Urinary bladder (tissue), 4 donors: ENCODE data around the gene FOXP1. TPM values are rescaled to one million over a fixed set of nuclear protein-coding genes. Genes with fewer than 3 reads are reported as not detected.

ENCODE experiments used
- DNase-seq: peaks from one replicate; pipeline ENCODE4 v3.0.0-alpha.2; 2015; ENCODE audit errors: extremely low spot score
- H3K27ac ChIP-seq: one replicate; pipeline ENCODE4 v1.5.1; 2013; ENCODE audit warnings: low read depth, mild to moderate bottlenecking, moderate library complexity
- H3K36me3 ChIP-seq: one replicate; pipeline ENCODE4 v1.6.1; 2013; ENCODE audit warnings: mild to moderate bottlenecking, moderate library complexity; ENCODE audit not compliant: insufficient read depth
- H3K4me1 ChIP-seq: one replicate; pipeline ENCODE4 v1.6.1; 2013; ENCODE audit warnings: mild to moderate bottlenecking, moderate library complexity; ENCODE audit not compliant: insufficient read depth
- H3K4me3 ChIP-seq: one replicate; pipeline ENCODE4 v1.5.1; 2013; ENCODE audit warnings: low read depth, low read length
- WGBS: extraction: QIAGEN DNeasy Blood & Tissue Kit; methylation state at CpG from one replicate; pipeline ENCODE4 v1.1.7; 2013; 5-methylcytosine and 5-hydroxymethylcytosine counted together
- polyA plus RNA-seq: library from polyadenylated mRNA; stranded (reverse); fragments of 200-250 nt; gene quantifications from one replicate; pipeline ENCODE4 v1.2.3, GENCODE V29; 2013
- total RNA-seq: library from RNA; depleted of rRNA; stranded (reverse); fragments of >200 nt; gene quantifications from one replicate; pipeline ENCODE4 v1.2.3, GENCODE V29; 2014
- donor health status: healthy with polysubstance abuse.
- donor health status: healthy.

The FOXP1 gene
- total and polyA plus RNA-seq, 2 donors, result 27.4 to 176 TPM

DNA sequence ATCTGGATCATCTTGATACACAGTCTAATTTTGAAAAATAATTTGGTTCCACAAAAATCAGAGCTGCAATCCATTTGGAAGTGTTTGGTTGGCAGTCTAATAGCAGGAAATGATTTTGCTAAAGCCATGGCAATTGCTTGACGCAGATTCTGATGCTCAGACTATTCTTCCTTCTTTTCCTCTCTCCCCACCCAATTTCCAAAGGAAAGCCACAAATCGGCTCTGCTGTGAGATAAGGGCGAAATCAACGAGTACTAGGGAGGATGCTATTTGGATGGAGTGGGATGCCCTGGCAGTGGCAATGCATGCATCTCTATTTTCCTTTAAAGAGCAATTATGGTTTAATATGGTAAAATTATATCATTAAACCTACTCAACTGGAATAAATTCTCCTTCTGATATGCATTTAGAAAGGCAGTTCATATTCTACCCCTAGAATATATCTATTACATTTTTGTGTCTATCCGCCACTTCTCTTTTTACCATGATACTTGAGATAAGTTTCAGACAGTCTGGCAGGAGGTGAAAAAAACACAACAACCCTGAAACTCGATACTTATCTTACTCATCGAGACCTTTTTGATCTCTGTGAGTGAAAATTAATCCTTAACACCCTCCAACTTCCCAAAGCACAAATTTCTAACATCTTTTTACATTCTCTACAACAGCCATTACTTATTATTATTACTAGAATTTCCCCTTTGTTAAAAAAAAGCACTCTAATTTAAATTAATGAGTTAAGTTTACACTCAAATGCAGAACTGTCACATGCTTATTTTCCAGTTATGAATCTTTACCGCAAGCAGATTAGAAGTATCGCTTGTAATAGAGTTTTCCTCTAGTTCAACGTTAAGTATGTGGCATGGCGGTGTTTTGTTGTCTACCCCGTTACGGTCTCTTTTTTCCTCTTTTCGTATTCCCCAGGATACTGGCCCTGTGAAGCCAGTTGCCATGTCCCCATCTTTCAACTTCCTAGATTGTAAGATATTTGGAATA, 433.3 kb downstream of the FOXP1 start:
- WGBS, result 76% methylated on average over 14 of the region's 14 CpGs

DNA sequence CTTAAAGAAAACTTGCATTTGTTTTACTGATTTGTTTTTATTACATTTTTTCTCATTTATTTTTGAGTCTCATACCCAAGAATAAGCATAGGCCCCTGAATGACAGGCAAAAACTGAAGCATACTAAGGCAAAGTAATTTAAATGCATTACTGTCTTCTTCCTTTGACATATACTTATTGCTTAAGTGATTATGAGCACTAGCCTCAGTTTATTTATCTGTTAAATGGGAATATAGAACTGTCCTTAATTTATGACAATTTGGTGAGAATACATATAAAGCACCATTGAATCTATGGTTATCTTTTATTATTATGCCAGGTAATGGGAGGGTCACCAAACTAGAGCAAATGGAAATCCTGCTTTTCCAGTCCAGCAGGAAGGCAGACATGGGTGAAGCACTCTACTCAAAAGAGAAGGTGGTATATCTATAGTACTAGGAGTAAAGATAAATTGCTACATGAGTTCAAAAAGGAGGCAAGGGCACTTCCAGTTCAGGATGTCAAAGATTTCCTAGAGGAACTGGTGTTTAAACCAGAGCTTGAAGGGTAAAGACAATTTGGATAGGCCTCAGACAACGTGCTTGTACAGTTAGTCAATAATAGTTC, 435.0 kb downstream of the FOXP1 start:
- WGBS, result 75% methylated on average over 1 of the region's 1 CpG
- DNase-seq, result no peak
- Histone ChIP-seq H3K4me1 (no peaks in the 10 kb centered on the region), H3K4me3 (no peak overlapping the region), H3K36me3 (no peaks in the 10 kb centered on the region), H3K27ac (no peak overlapping the region)

More for the DNA sequence above, 433.3 kb downstream of the FOXP1 start:
- Histone ChIP-seq H3K4me1 (no peaks in the 10 kb centered on the region), H3K4me3 (no peak overlapping the region), H3K36me3 (no peaks in the 10 kb centered on the region), H3K27ac (no peak overlapping the region)
- DNase-seq, result no peak

DNA sequence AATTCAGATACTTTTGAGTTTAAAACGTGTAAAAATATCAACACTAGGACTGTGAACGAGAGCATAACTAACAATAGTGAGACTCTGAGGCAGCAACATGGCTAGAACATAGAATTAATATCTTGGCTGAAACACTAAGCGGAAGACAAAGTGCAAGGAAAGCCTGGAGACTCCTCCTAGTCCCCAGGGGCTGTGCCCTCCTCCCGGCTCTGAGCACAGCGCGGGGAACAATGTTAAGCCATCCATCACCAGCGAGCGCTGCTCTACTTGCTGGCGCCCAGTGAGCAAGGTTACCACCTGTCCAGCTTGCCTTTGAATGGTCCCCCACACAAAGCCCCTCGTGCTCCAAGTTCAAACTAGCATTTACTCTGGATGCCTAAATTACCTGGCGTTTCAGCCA, 436.9 kb downstream of the FOXP1 start:
- no peaks in the 10 kb centered on the region for H3K36me3 ChIP-seq
- H3K4me3 ChIP-seq, result no peak overlapping the region
- H3K27ac ChIP-seq, result no peak overlapping the region
- no peak for DNase-seq
- 85% methylated on average over 11 of the region's 11 CpGs for WGBS
- no peaks in the 10 kb centered on the region for H3K4me1 ChIP-seq

DNA sequence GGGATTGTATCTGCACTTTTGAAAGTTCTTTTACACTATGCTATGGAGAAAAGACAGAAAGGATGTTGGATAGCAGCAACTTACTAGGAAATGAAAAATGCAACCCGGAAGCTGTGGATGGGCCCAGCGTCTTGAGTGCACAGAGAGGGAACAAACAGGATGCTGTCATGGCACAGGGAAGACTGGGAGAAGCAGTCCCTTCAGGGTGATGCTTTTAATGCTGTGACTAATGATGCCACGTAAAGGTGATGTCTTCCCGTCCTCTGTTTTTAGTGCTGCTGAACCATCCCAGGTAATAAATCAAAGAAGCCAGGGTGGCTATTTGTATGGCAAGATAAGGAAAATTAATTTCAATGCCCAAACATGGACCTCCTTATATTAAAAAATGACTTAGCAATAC, 437.6 kb downstream of the FOXP1 start:
- WGBS, result 84% methylated on average over 4 of the region's 4 CpGs
- no peaks in the 10 kb centered on the region for H3K4me1 ChIP-seq
- H3K4me3 ChIP-seq, result no peak overlapping the region
- H3K27ac ChIP-seq, result no peak overlapping the region
- no peak for DNase-seq
- no peaks in the 10 kb centered on the region for H3K36me3 ChIP-seq

DNA sequence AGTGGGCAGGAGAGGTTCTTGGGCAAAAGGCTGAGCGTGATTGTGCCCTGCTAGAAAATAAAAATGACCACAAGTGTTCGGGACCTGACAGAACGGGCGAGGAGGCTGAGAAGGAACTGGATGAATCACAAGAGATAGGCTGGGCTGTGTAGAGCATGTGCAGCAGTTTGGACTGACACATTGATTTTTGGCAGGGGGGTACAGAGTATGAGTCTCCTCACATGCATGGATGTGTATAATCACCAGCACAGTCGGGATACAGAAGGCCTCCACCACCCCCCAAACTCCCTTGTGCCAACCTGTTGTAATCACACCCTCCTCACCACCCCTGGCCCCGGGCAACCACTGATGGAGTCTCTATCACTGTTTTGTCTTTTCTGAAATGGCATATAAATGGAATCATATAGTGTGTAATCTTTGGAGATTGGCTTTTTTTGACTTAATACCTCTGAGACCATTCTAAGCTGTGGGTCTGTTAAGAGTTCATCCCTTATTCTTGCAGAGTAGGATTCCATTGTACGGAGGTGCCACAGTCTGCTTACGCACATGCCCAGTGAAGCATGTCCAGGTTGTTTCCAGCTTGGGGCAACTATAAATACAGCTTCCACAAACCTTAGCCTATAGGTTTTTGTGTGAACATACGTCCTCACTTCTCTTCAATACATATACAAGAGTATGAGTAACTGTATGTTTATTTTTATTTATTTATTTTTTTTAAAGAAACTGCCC, 438.8 kb downstream of the FOXP1 start:
- H3K36me3 ChIP-seq, result no peaks in the 10 kb centered on the region
- no peaks in the 10 kb centered on the region for H3K4me1 ChIP-seq
- 82% methylated on average over 9 of the region's 9 CpGs for WGBS
- no peak for DNase-seq
- no peak overlapping the region for H3K27ac ChIP-seq
- no peak overlapping the region for H3K4me3 ChIP-seq

DNA sequence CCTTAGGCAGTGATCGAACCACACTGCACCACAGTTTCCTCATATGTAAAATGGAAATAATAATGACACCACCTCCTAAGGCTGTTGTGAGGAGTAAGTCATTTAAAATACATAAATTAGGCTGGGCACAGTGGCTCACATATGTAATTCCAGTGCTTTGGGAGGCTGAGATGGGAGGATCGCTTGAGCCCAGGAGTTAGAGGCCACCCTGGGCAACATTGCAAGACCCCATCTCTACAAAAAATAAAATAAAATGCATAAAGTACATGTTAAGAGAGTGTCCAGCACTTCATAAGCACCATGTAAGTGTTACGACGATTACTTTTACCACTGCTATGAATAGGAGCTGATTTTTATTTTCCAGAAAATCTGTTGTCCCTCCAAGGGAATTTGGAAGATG, 440.0 kb downstream of the FOXP1 start:
- Histone ChIP-seq H3K27ac (no peak overlapping the region), H3K4me3 (no peak overlapping the region), H3K4me1 (no peaks in the 10 kb centered on the region), H3K36me3 (no peaks in the 10 kb centered on the region)
- DNase-seq, result no peak
- WGBS, result 95% methylated on average over 4 of the region's 4 CpGs

DNA sequence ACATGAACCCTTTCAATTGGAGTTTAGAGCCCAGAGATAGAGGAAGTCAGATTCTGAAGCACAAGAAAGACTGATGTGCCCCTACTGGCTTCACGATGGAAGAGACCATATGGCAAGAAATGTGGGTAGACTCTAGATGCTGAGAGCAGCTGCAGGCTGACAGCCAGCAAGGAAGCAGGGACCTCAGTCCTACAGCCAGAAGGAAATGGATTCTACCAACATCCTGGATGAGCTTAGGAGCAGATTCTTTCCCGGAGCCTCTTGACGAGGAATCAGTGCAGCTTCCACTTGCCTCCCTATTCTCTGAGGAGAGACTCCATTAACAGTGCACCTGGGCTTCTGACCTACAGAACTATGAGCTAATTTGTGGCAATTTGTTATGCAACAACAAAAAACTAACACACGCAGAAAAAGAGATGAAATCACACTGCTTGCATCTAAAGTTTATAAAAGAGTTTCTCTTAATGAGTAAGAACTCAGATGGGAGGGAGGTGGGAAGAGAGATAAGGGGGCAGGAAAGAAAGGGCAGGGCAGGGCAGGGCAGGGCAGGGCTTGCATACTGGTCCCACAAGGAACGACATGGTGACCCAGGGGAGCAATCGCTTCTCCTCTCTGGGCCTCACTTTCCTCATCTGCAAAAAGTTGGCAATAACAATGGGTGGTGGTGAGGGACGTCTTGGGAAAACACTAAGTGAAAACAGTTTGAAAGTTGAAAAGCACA, 440.9 kb downstream of the FOXP1 start:
- no peak overlapping the region for H3K27ac ChIP-seq
- WGBS, result 67% methylated on average over 7 of the region's 7 CpGs
- H3K4me3 ChIP-seq, result no peak overlapping the region
- no peaks in the 10 kb centered on the region for H3K36me3 ChIP-seq
- DNase-seq, result no peak
- no peaks in the 10 kb centered on the region for H3K4me1 ChIP-seq

DNA sequence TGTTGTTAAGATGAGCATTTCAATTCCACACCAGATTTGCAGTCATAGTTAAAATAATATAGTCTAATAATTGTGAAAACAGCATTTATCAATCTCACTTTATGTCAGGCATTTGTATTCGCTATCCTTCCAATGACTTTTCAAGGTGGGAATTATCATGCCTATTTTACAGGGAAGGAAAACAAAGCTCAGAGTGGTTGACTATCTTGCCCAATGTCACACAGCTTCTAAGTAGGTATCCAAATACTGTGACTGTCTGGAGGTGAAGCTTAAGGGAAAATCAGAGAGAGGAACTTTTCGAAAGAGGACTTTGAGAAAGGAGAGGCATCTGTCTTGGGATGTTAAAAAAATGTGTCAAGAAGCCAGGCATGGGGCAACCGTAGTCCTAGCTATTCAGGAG, 443.1 kb downstream of the FOXP1 start:
- DNase-seq, result no peak
- 97% methylated on average over 3 of the region's 3 CpGs for WGBS
- Histone ChIP-seq H3K36me3 (no peaks in the 10 kb centered on the region), H3K4me1 (no peaks in the 10 kb centered on the region), H3K27ac (no peak overlapping the region), H3K4me3 (no peak overlapping the region)

DNA sequence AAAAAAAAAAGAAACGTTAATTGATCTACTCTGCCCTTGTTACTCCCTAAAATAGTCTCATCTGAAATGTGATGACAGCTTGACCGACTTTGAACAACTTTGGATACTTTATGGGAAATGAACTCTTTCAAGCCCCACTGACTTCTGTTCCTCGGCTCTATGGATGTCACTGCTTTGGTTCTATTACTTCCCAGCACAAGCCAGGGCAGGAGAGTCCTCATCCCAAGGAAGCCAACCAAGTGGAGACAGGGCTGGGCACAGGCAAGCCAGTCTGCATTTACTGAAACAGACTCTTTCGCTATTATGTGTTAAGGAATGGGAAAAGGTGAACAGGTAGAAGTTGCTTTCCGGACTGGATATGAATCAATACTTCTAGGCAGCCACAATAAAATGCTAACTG, 444.0 kb downstream of the FOXP1 start:
- Histone ChIP-seq H3K4me3 (no peak overlapping the region), H3K27ac (no peak overlapping the region), H3K4me1 (no peaks in the 10 kb centered on the region), H3K36me3 (no peaks in the 10 kb centered on the region)
- 89% methylated on average over 5 of the region's 5 CpGs for WGBS
- DNase-seq, result no peak

DNA sequence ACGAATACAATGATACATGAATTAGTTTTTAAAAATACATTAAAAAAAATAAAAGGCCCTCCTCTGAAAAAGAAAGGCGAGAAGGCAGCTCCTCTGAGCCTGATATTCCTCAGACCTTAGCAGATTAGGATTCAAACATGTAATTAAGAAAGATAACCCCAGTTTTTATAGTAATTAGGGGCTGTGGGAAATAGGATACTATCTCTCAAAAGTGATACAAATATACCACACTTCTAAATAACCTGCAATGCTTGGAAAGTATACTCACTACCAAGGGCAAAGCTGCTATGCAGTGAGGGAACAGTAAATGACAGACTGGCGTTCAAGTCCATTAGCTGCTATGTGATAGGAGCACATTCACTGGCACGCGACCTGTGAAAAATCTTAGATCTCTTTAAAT, 445.1 kb downstream of the FOXP1 start:
- no peak overlapping the region for H3K4me3 ChIP-seq
- H3K36me3 ChIP-seq, result no peaks in the 10 kb centered on the region
- DNase-seq, result no peak
- H3K4me1 ChIP-seq, result no peaks in the 10 kb centered on the region
- H3K27ac ChIP-seq, result no peak overlapping the region
- WGBS, result 96% methylated on average over 5 of the region's 5 CpGs

DNA sequence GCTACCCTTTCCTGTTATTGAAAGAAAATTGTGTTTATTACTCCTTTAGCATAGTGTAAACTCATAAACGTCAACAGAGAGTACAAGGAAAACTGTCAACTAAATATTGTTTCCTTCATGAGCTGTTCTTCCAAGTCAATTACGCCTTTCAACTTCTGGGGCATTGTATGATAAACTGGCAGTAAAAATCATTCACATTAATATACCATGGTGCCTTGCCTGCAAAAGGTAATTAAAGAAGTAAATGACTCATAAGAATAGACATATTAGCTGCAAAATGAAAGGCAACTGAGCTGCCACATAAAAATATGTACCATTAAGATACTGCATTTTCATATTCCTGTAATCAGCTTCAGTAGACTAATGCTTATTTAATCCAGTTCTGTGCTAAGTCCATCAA, 447.3 kb downstream of the FOXP1 start:
- H3K27ac ChIP-seq, result no peak overlapping the region
- H3K4me3 ChIP-seq, result no peak overlapping the region
- WGBS, result 71% methylated on average over 2 of the region's 2 CpGs
- no peak for DNase-seq
- no peaks in the 10 kb centered on the region for H3K36me3 ChIP-seq
- no peaks in the 10 kb centered on the region for H3K4me1 ChIP-seq

DNA sequence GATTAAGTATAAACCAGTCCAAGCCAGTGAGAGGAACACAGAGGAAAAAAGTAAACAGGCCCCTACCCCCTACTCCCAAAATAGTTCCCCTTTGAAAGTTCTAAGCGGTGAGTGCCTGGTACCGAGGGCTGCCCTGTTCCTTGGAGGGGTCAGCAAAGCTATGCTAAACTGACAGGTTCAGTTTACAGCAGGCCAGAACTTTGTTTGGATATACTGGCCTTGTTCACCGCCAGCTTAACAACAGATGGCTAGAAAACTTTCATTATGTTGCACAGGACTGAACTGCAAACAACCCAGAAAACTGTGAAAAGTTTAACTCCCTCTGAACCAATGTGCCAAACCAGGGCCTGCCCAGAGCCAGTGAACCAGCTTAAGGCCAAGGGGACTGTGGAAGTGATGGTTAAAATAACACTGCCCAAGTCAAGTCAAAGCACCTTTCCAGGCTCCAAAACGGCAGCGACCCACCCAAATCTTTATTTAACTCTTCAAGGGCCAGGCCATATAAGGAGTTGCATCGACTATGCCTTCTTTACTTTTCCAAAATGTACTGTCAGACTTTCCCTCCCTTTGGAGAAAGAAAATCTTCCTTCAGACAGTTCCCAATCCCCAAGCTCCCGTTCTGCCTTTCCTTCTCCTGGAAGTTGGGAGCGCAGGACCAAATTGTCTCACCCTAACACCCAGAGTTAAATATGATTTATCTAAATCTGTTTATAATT, 448.0 kb downstream of the FOXP1 start:
- no peak for DNase-seq
- Histone ChIP-seq H3K4me1 (no peaks in the 10 kb centered on the region), H3K36me3 (no peaks in the 10 kb centered on the region), H3K4me3 (no peak overlapping the region), H3K27ac (no peak overlapping the region)
- 39% methylated on average over 8 of the region's 8 CpGs for WGBS

DNA sequence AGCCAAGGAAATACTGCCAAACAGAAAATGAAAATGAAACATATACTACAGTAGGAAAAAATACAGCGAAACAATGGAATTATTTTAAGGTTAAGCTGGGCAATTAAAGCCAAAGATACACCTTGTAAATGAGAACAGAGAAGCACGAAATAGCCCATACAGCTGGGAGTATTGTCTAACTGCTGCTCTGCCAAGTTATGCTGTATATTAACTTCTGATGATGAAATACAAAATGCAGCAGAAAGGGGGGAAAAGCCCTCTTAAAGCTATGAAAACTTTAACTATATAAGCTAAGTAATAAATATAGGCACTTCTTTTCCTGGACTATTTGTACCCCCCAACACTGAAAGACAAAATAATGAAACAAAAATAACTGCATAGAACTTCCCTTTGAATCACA, 449.0 kb downstream of the FOXP1 start:
- WGBS, result 74% methylated on average over 2 of the region's 2 CpGs
- DNase-seq, result no peak
- Histone ChIP-seq H3K27ac (no peak overlapping the region), H3K4me1 (no peaks in the 10 kb centered on the region), H3K4me3 (no peak overlapping the region), H3K36me3 (no peaks in the 10 kb centered on the region)
